K562 (cell line): ENCODE data around the gene RPH3AL. TPM values are rescaled to one million over a fixed set of nuclear protein-coding genes. Genes with fewer than 3 reads are reported as not detected.

Source experiments
- ATAC-seq: fragments of 200-7000 bp; cut with Tn5 transposase; 3 replicates; pipeline ENCODE4 v1.9.1; 2020; ENCODE audit warnings: moderate library complexity
- BruUV-seq: library from RNA; stranded (reverse); fragments of 400-500 nt; replicated peaks from 2 replicates; lab custom pipeline; 2021; lab: Mats Ljungman, UMichigan
- CTCF ChIA-PET: fragments of 300-600 bp; formaldehyde crosslinking; extraction: SDS; loops from one replicate; lab custom pipeline; 2021; ENCODE audit warnings: low intra/inter-chr PET ratio; lab: Yijun Ruan, JAX
- POLR2A ChIA-PET: fragments of 300-600, 350-650 bp; sonication (Branson Sonifier 250); formaldehyde crosslinking; extraction: SDS; loops from one replicate; lab custom pipeline; 2021; ENCODE audit warnings: antibody characterized with exemption, inconsistent platforms; lab: Yijun Ruan, JAX
- DNase-seq, 4 experiments: peaks; one replicate each; pipeline versions ENCODE4 v3.0.0 to v3.0.0-alpha.2; 2011 to 2018; ENCODE audit warnings: low spot score in 3 of 4, mixed read lengths in 3 of 4; ENCODE audit errors: extremely low read depth in 1 of 4
- FAIRE-seq: peaks from 2 replicates; lab custom pipeline; 2011; peaks lifted over from hg19 to GRCh38; lab: Jason Lieb, UNC
- H2AFZ ChIP-seq: 2 replicates; pipeline ENCODE4 v1.6.0; 2011; ENCODE audit warnings: low read depth, low read length, control low read depth, inconsistent platforms
- H3K27ac ChIP-seq: fragments of 200-600 bp; 3 replicates; pipeline ENCODE4 v1.8.0; 2011; ENCODE audit warnings: low read depth, mild to moderate bottlenecking, control low read depth, inconsistent platforms, low read length, moderate library complexity, mixed read lengths; ENCODE audit errors: extremely low read depth
- H3K27me3 ChIP-seq, 2 experiments: fragments of 300-600 bp in 1 of 2; 2 replicates in 1 of 2; 3 replicates in 1 of 2; pipeline versions ENCODE4 v1.6.0 to v1.8.0; 2011; ENCODE audit warnings: inconsistent platforms in 2 of 2, low read length in 2 of 2, mild to moderate bottlenecking in 1 of 2, mixed read lengths in 1 of 2, moderate library complexity in 1 of 2; ENCODE audit not compliant: control insufficient read depth in 2 of 2, insufficient read depth in 2 of 2
- H3K36me3 ChIP-seq: fragments of 300-600 bp; 3 replicates; pipeline ENCODE4 v1.8.0; 2011; ENCODE audit warnings: mild to moderate bottlenecking, low read length, inconsistent platforms; ENCODE audit not compliant: control insufficient read depth, insufficient read depth
- H3K4me1 ChIP-seq, 2 experiments: fragments of 200-600 bp in 1 of 2; replicated peaks in 1 of 2; 2 replicates in 1 of 2; 3 replicates in 1 of 2; pipeline versions ENCODE4 v1.5.1 to v1.8.0; 2011; ENCODE audit warnings: inconsistent platforms in 2 of 2, low read length in 2 of 2, mild to moderate bottlenecking in 1 of 2, mixed read lengths in 1 of 2, moderate library complexity in 1 of 2; ENCODE audit not compliant: control insufficient read depth in 2 of 2, insufficient read depth in 2 of 2
- H3K4me2 ChIP-seq: 2 replicates; pipeline ENCODE4 v1.6.1; 2011; ENCODE audit warnings: low read length, control low read depth, inconsistent platforms, mixed read lengths; ENCODE audit not compliant: insufficient read depth
- H3K4me3 ChIP-seq: fragments of 200-600 bp; sonication (generic), shearing (Covaris generic); 2 replicates; pipeline ENCODE4 v1.5.1; 2016; ENCODE audit warnings: control low read depth, inconsistent platforms
- H3K79me2 ChIP-seq: fragments of 200-600 bp; 3 replicates; pipeline ENCODE4 v1.8.0; 2011; ENCODE audit warnings: low read length, inconsistent platforms; ENCODE audit not compliant: control insufficient read depth, insufficient read depth
- H3K9ac ChIP-seq, 2 experiments: 2 replicates each; pipeline versions ENCODE4 v1.6.0 to v1.6.1; 2011; ENCODE audit warnings: low read depth in 2 of 2, low read length in 2 of 2, control low read depth in 1 of 2, inconsistent platforms in 1 of 2, mild to moderate bottlenecking in 1 of 2, mixed read lengths in 1 of 2; ENCODE audit not compliant: insufficient read depth in 1 of 2
- H3K9me1 ChIP-seq: one replicate; pipeline ENCODE4 v1.6.0; 2011; ENCODE audit warnings: inconsistent platforms, mild to moderate bottlenecking, low read length, moderate library complexity; ENCODE audit not compliant: control insufficient read depth, insufficient read depth
- H3K9me3 ChIP-seq: replicated peaks from 2 replicates; pipeline ENCODE4 v1.5.1; 2011; ENCODE audit warnings: low read depth, low read length, inconsistent platforms; ENCODE audit not compliant: control insufficient read depth, insufficient read depth
- H4K20me1 ChIP-seq: replicated peaks from 2 replicates; pipeline ENCODE4 v1.6.1; 2011; ENCODE audit warnings: low read length, inconsistent platforms, mixed read lengths; ENCODE audit not compliant: control insufficient read depth, insufficient read depth
- FOXJ2 ChIP-seq: fragments of 200-800 bp; sonication (Bioruptor generic); IDR thresholded peaks from 2 replicates; pipeline ENCODE4 v1.6.1; 2016; ENCODE audit warnings: missing genetic modification characterization, missing compliant biosample characterization
- HMG20B ChIP-seq: fragments of 250-450 bp; sonication (Bioruptor Pico); IDR thresholded peaks from 2 replicates; pipeline ENCODE4 v1.5.0; 2021; ENCODE audit warnings: mild to moderate bottlenecking
- IRF9 ChIP-seq: fragments of 450-650 bp; IDR thresholded peaks from 2 replicates; pipeline ENCODE4 v1.6.1; 2016; ENCODE audit warnings: missing biosample characterization, missing genetic modification characterization
- KDM5B ChIP-seq: fragments of 200-600 bp; sonication (generic); IDR thresholded peaks from 2 replicates; pipeline ENCODE4 v1.6.1; 2012; ENCODE audit warnings: low read depth, mild to moderate bottlenecking, moderate library complexity, low read length, control low read depth, inconsistent platforms; ENCODE audit not compliant: insufficient replicate concordance
- LCOR ChIP-seq: sonication (generic); formaldehyde crosslinking; IDR thresholded peaks from 2 replicates; pipeline ENCODE4 v1.8.0; 2022; ENCODE audit warnings: mild to moderate bottlenecking, missing genetic modification reagents
- NELFE ChIP-seq: IDR thresholded peaks from 2 replicates; pipeline ENCODE4 v1.6.1; 2011; ENCODE audit warnings: mild to moderate bottlenecking; ENCODE audit not compliant: insufficient read depth, insufficient read length
- NFXL1 ChIP-seq: fragments of 450-650 bp; formaldehyde crosslinking; IDR thresholded peaks from 2 replicates; pipeline ENCODE4 v1.4.0; 2021; ENCODE audit warnings: mild to moderate bottlenecking
- RBM14 ChIP-seq: fragments of 200-400 bp; formaldehyde crosslinking; IDR thresholded peaks from 2 replicates; pipeline ENCODE4 v1.6.1; 2018; ENCODE audit warnings: low read depth, mild to moderate bottlenecking, low read length, moderate library complexity, borderline replicate concordance; ENCODE audit not compliant: insufficient read depth
- RNF219 ChIP-seq: fragments of 250-450 bp; sonication (Bioruptor Pico); IDR thresholded peaks from 2 replicates; pipeline ENCODE4 v1.5.0; 2022; ENCODE audit warnings: mild to moderate bottlenecking
- SNRNP70 ChIP-seq: fragments of 200-400 bp; formaldehyde crosslinking; optimal IDR thresholded peaks from 2 replicates; pipeline ENCODE3; 2017; ENCODE audit warnings: low read depth, low read length
- SP1 ChIP-seq: sonication (generic); formaldehyde crosslinking; IDR thresholded peaks from 2 replicates; pipeline ENCODE4 v1.8.1; 2022; ENCODE audit warnings: mild to moderate bottlenecking, missing genetic modification reagents
- YY1 ChIP-seq, 3 experiments: IDR thresholded peaks; 2 replicates each; pipeline ENCODE4 v1.6.1; 2011; ENCODE audit warnings: low read length in 2 of 3, mild to moderate bottlenecking in 2 of 3, moderate library complexity in 2 of 3, borderline replicate concordance in 1 of 3, control low read depth in 1 of 3, low read depth in 1 of 3; ENCODE audit not compliant: insufficient read depth in 3 of 3, insufficient replicate concordance in 2 of 3, control insufficient read depth in 1 of 3, insufficient read length in 1 of 3; ENCODE audit errors: extremely low read depth in 1 of 3
- ZBTB1 ChIP-seq: sonication (generic); formaldehyde crosslinking; IDR thresholded peaks from 2 replicates; pipeline ENCODE4 v1.8.1; 2023; ENCODE audit warnings: missing genetic modification reagents, low read depth, mild to moderate bottlenecking, borderline replicate concordance
- ZBTB17 ChIP-seq: fragments of 450-650 bp; formaldehyde crosslinking; IDR thresholded peaks from 2 replicates; pipeline ENCODE4 v1.4.0; 2020; ENCODE audit warnings: mild to moderate bottlenecking
- WGBS: fragments of 100-300 bp; shearing (Covaris generic); methylation state at CpG from one replicate; pipeline ENCODE4 v1.1.6; 2016; ENCODE audit warnings: low coverage, mixed read lengths; ENCODE audit not compliant: insufficient coverage; ENCODE audit errors: missing lambda C conversion rate; 5-methylcytosine and 5-hydroxymethylcytosine counted together
- in situ Hi-C: fragments of 300-500 bp; cut with MboI; formaldehyde crosslinking; loops from 4 replicates; pipeline ENCODE4 v1.15.0; 2018; ENCODE audit warnings: inconsistent platforms, mixed read lengths
- intact Hi-C: fragments of 100-400 bp; cut with micrococcal nuclease; formaldehyde crosslinking; loops from 2 replicates; pipeline ENCODE4 v1.14.2; 2022
- polyA plus RNA-seq, 8 experiments: library from polyadenylated mRNA; depleted of rRNA in 4 of 8; stranded (reverse) in 5 of 8; unstranded in 3 of 8; fragments of >200 nt; fragmentation: Nextera tagmentation in 2 of 8; fragmentation: Illumina TruSeq in 1 of 8; extraction: Ambion mirVana in 2 of 8; extraction: Trizol in 1 of 8; gene quantifications; 2 replicates each; pipeline versions ENCODE4 v1.2.1 to v1.2.3, GENCODE V29; 2011 to 2014; ENCODE audit warnings: inconsistent platforms in 1 of 8, missing spikeins in 1 of 8
- total RNA-seq, 7 experiments: library from RNA; depleted of rRNA in 6 of 7; stranded (reverse); fragments of >200 nt in 6 of 7; fragmentation: Illumina TruSeq in 2 of 7; extraction: Trizol in 2 of 7; gene quantifications; 2 replicates each; pipeline versions ENCODE4 v1.2.1 to v1.2.3, GENCODE V29; 2011 to 2021; ENCODE audit warnings: low replicate concordance in 1 of 7
- TF ChIP-seq, protein P1 (sequence below), 2 experiments: fragments of 450-650 bp in 1 of 2; IDR thresholded peaks; 2 replicates each; pipeline ENCODE4 v1.6.1; 2011 to 2017; ENCODE audit warnings: low read depth in 2 of 2, antibody characterized with exemption in 1 of 2, borderline replicate concordance in 1 of 2, low read length in 1 of 2, mild to moderate bottlenecking in 1 of 2, mixed read lengths in 1 of 2; ENCODE audit not compliant: control insufficient read depth in 1 of 2

Gene RPH3AL
- total and polyA plus RNA-seq, 9 of the 15 experiments (the other 6 are each of a cell fraction or from before 2014, with no cell fraction given): 0.18 to 1.7 (median 0.39) TPM

GRCh38 chr17:227946-228615 is 124.5 kb downstream of the RPH3AL start:
- FAIRE-seq (no peak), ATAC-seq (no peak), DNase-seq (no peak)
- ChIA-PET CTCF (no interaction called here), POLR2A (no interaction called here)
- Histone ChIP-seq H3K4me3 (no peak overlapping the region), H3K36me3 (no peaks in the 10 kb centered on the region), H3K27ac (no peak overlapping the region), H3K4me2 (no peak overlapping the region), H3K79me2 (no peaks in the 10 kb centered on the region), H3K27me3 (peaks cover 6 to 48% of the 10 kb centered on the region in 2 experiments; a peak in 4 of 5 replicates), H2AFZ (no peak overlapping the region), H3K4me1 (no peaks in the 10 kb centered on the region; a peak in 1 of 5 replicates), H4K20me1 (no peaks in the 10 kb centered on the region; the same call in 1 of the 2 replicates), H3K9me3 (no peaks in the 10 kb centered on the region), H3K9me1 (no peaks in the 10 kb centered on the region), H3K9ac (no peak overlapping the region; a peak in 1 of 4 replicates)
- intact Hi-C loops: no loop called here
- in situ Hi-C loops: no loop called here
- 1% methylated on average over 16 of the region's 19 CpGs for WGBS
- no TSS peak for BruUV-seq
- TF ChIP-seq YY1 (IDR thresholded peaks at IDR 0.05; ENCODE audit: borderline replicate concordance in 1 of 3, control insufficient read depth in 1 of 3, extremely low read depth in 1 of 3, insufficient read depth in 3 of 3, insufficient read length in 1 of 3, insufficient replicate concordance in 2 of 3, low read depth in 1 of 3, low read length in 2 of 3) (no peak), SP1 (CRISPR knock-in tag) (no peak), LCOR (CRISPR knock-in tag) (no peak), NFXL1 (CRISPR knock-in tag) (no peak), RBM14 (no peak), KDM5B (no peak), HMG20B (CRISPR knock-in tag) (no peak), RNF219 (CRISPR knock-in tag) (no peak), ZBTB17 (CRISPR knock-in tag) (no peak), NELFE (no peak), ZBTB1 (CRISPR knock-in tag) (no peak), IRF9 (no peak), FOXJ2 (tag) (no peak), SNRNP70 (no peak)
- TF ChIP-seq, protein P1, sequence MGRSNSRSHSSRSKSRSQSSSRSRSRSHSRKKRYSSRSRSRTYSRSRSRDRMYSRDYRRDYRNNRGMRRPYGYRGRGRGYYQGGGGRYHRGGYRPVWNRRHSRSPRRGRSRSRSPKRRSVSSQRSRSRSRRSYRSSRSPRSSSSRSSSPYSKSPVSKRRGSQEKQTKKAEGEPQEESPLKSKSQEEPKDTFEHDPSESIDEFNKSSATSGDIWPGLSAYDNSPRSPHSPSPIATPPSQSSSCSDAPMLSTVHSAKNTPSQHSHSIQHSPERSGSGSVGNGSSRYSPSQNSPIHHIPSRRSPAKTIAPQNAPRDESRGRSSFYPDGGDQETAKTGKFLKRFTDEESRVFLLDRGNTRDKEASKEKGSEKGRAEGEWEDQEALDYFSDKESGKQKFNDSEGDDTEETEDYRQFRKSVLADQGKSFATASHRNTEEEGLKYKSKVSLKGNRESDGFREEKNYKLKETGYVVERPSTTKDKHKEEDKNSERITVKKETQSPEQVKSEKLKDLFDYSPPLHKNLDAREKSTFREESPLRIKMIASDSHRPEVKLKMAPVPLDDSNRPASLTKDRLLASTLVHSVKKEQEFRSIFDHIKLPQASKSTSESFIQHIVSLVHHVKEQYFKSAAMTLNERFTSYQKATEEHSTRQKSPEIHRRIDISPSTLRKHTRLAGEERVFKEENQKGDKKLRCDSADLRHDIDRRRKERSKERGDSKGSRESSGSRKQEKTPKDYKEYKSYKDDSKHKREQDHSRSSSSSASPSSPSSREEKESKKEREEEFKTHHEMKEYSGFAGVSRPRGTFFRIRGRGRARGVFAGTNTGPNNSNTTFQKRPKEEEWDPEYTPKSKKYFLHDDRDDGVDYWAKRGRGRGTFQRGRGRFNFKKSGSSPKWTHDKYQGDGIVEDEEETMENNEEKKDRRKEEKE (IDR thresholded peaks at IDR 0.05; ENCODE audit: borderline replicate concordance in 1 of 2, control insufficient read depth in 1 of 2, low read depth in 2 of 2, low read length in 1 of 2): no peak
